Ishikawa (cell line): Measurements from ENCODE around the gene ISLR.
A peak's percentile ranks its signal among the peaks of the same experiment; 100 is the strongest.

ENCODE experiments used
- CEBPB ChIP-seq: IDR thresholded peaks from 2 replicates; pipeline ENCODE4 v1.6.1; 2012
- CREB1 ChIP-seq: IDR thresholded peaks from 2 replicates; pipeline ENCODE4 v1.6.1; 2012; ENCODE audit warnings: low read depth
- EGR1 ChIP-seq: IDR thresholded peaks from 2 replicates; pipeline ENCODE4 v1.6.1; 2012
- EP300 ChIP-seq: IDR thresholded peaks from 2 replicates; pipeline ENCODE4 v1.6.1; 2012; ENCODE audit warnings: borderline replicate concordance
- FOXM1 ChIP-seq: IDR thresholded peaks from 2 replicates; pipeline ENCODE4 v1.6.1; 2012; ENCODE audit warnings: low read depth, borderline replicate concordance
- NFIC ChIP-seq: IDR thresholded peaks from 2 replicates; pipeline ENCODE4 v1.6.1; 2012
- RAD21 ChIP-seq: IDR thresholded peaks from 2 replicates; pipeline ENCODE4 v1.6.1; 2012; ENCODE audit warnings: low read depth
- TAF1 ChIP-seq: IDR thresholded peaks from 2 replicates; pipeline ENCODE4 v1.6.1; 2012; ENCODE audit warnings: low read depth, mild to moderate bottlenecking
- TCF12 ChIP-seq: IDR thresholded peaks from 2 replicates; pipeline ENCODE4 v1.6.1; 2012; ENCODE audit warnings: low read depth
- TEAD4 ChIP-seq: IDR thresholded peaks from 2 replicates; pipeline ENCODE4 v1.6.1; 2012
- YY1 ChIP-seq: IDR thresholded peaks from 2 replicates; pipeline ENCODE4 v1.6.1; 2012; ENCODE audit warnings: low read depth
- ZBTB7A ChIP-seq: IDR thresholded peaks from 2 replicates; pipeline ENCODE4 v1.6.1; 2012; ENCODE audit warnings: low read depth
- TF ChIP-seq, protein P1 (sequence below): IDR thresholded peaks from 2 replicates; pipeline ENCODE4 v1.6.1; 2012
- TF ChIP-seq, protein P2 (sequence below): IDR thresholded peaks from 2 replicates; pipeline ENCODE4 v1.6.1; 2012; ENCODE audit warnings: low read depth, mild to moderate bottlenecking
- TF ChIP-seq, protein P3 (sequence below): IDR thresholded peaks from 2 replicates; pipeline ENCODE4 v1.6.1; 2012

Gene ISLR

DNA sequence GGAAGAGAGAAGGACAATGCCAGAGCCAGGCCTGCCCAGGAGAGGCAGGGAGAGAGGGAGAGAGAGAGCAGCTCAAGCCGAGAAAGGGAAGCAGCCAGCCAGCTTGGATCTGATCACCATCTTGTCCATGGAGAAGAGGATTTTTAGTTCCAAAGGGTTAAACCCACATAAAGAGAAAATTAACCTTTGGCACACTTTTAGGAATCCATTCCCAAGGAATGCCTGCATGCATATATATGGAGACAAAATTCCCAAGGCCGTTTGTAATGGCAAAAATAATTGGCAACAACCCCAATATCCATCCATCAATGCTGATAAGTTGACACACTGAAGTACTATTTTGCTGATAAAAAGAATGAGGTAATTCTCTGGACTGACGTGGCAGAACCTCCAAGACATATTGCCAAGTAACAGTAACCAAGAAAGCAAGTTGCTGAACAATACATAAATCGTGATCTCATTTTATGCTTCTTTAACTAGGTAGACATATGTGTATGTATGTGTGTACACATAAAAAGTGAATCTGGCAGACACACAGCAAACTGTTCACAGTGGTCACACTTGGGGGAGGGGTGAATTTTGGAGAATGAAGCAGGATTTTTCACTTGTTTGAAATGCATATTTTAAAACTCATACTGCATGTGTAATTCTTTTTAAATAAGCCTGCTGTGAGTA, 36.6 kb downstream of the ISLR start:
- 0 out of 2 replicates have a peak, but pooled peaks have one; percentile 22 for TF ChIP-seq NFIC
- TF ChIP-seq TCF12 = no peak

DNA sequence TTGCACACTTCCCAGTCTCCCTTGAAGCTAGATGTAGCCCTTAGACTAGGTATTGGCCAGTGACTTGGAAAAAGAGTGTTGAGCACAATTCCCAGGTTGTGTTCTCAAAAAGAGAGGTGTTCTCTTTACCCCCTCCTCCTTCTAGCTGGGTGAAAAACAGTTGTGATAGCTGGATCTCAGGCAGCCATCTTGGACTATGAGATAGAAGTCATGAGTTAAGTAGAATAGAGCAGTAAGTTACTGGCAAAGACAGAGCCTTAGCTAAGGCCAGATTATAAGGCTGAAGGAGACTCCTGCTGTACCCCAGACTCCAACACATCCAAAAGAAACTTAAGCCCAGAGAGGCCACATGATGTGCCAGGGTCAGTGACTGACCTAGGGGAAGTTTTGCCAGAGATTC, 37.2 kb downstream of the ISLR start:
- TF ChIP-seq TAF1 (no peak), FOXM1 (no peak), NFIC (no peak), YY1 (no peak), TEAD4 (no peak), RAD21 (no peak), ZBTB7A (no peak), CEBPB (no peak), EGR1 (no peak)
- TF ChIP-seq, protein P1, sequence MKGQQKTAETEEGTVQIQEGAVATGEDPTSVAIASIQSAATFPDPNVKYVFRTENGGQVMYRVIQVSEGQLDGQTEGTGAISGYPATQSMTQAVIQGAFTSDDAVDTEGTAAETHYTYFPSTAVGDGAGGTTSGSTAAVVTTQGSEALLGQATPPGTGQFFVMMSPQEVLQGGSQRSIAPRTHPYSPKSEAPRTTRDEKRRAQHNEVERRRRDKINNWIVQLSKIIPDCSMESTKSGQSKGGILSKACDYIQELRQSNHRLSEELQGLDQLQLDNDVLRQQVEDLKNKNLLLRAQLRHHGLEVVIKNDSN = no peak

DNA sequence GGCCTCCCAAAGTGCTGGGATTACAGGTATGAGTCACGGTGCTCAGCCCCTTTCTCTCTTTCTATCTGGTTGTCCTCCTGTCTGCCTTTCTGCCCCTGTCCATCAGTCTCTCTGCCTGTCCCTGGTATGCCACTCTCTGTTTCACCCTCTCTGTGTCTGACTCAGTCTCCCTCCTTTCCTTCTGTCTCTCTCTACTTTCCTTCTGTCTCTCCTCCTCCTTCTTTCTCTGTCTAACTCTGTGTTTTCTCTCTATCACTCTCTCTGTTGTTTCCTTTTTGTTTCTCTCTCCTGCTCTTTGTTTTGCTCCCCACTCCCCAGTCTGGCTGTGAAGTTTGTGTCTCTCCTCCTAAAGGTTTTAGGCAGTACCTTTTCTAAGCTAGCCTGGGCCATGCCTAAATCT, 38.1 kb downstream of the ISLR start:
- no peak for TF ChIP-seq CREB1
- no peak for TF ChIP-seq NFIC
- TF ChIP-seq FOXM1 = no peak
- TF ChIP-seq, protein P2, sequence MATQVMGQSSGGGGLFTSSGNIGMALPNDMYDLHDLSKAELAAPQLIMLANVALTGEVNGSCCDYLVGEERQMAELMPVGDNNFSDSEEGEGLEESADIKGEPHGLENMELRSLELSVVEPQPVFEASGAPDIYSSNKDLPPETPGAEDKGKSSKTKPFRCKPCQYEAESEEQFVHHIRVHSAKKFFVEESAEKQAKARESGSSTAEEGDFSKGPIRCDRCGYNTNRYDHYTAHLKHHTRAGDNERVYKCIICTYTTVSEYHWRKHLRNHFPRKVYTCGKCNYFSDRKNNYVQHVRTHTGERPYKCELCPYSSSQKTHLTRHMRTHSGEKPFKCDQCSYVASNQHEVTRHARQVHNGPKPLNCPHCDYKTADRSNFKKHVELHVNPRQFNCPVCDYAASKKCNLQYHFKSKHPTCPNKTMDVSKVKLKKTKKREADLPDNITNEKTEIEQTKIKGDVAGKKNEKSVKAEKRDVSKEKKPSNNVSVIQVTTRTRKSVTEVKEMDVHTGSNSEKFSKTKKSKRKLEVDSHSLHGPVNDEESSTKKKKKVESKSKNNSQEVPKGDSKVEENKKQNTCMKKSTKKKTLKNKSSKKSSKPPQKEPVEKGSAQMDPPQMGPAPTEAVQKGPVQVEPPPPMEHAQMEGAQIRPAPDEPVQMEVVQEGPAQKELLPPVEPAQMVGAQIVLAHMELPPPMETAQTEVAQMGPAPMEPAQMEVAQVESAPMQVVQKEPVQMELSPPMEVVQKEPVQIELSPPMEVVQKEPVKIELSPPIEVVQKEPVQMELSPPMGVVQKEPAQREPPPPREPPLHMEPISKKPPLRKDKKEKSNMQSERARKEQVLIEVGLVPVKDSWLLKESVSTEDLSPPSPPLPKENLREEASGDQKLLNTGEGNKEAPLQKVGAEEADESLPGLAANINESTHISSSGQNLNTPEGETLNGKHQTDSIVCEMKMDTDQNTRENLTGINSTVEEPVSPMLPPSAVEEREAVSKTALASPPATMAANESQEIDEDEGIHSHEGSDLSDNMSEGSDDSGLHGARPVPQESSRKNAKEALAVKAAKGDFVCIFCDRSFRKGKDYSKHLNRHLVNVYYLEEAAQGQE = no peak
- TF ChIP-seq TEAD4 = no peak
- TF ChIP-seq CEBPB = no peak

DNA sequence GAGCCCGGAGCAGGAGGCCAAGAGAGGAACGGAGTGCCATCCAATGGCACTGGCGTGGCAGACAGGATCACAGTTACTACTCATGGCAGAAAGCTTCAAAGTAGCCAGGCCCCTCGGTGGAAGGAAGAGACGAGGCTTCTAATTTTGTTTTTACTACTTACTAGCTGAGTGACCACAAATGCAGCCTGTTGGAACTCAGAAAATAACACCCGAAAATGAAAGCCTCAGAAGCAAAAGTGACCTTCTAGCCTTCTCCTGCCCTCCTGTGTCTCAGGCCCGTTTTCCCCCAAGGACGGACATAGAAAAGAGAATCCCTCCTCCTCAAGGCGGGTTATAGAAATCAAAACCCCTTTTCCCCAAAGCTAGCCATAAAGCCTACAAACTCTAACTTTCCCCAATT, 39.0 kb downstream of the ISLR start:
- TF ChIP-seq EGR1 (no peak), FOXM1 (no peak), CEBPB (no peak), ZBTB7A (no peak), TCF12 (no peak), EP300 (no peak), NFIC (no peak), CREB1 (no peak), TAF1 (no peak), YY1 (no peak), RAD21 (no peak), TEAD4 (no peak)
- TF ChIP-seq, protein P2 = no peak
- TF ChIP-seq, protein P1 = no peak
- TF ChIP-seq, protein P3, sequence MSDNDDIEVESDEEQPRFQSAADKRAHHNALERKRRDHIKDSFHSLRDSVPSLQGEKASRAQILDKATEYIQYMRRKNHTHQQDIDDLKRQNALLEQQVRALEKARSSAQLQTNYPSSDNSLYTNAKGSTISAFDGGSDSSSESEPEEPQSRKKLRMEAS = no peak

DNA sequence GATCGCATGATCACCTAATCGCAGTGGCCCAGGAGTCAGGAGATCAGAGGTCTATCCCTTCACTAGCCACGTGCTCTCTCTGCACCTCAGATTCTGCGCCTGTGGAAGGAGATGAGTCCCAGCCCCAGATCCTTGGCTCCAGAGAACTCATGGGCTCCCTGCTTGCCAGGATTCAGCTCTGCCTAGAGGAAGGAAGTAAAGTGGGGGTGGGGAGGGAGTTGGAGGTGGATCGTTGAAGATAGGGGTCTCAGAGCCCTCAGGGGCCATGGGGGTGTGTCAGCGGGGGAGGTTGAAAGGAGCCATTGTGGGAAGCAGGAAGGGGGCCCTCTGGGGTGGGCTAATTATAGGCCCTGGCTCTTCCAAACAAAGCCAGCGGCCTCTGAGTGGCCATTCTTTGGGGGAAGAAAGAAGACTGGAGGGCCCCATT, 40.4 kb downstream of the ISLR start:
- TF ChIP-seq RAD21 (no peak), TCF12 (no peak), ZBTB7A (no peak), NFIC (no peak), CREB1 (no peak), YY1 (no peak), CEBPB (no peak), EGR1 (no peak), TAF1 (no peak), EP300 (no peak), FOXM1 (no peak), TEAD4 (no peak)
- TF ChIP-seq, protein P3 = no peak
- TF ChIP-seq, protein P2 = no peak
- TF ChIP-seq, protein P1 = no peak
